Loucy (cell line): ENCODE results near the gene DHRS11.

Source experiments
- H2AFZ ChIP-seq: fragments of 200-600 bp; sonication (generic); 2 replicates; pipeline ENCODE4 v1.6.0; 2016; ENCODE audit warnings: antibody characterized with exemption, mild to moderate bottlenecking, low read length, moderate library complexity
- H3F3A ChIP-seq: fragments of 200-600 bp; 2 replicates; pipeline ENCODE4 v1.6.0; 2016; ENCODE audit warnings: antibody characterized with exemption, low read depth, mild to moderate bottlenecking
- H3K27me3 ChIP-seq: fragments of 200-600 bp; sonication (generic); 2 replicates; pipeline ENCODE4 v1.6.1; 2014; ENCODE audit warnings: low read length, mild to moderate bottlenecking; ENCODE audit not compliant: insufficient read depth, poor library complexity, severe bottlenecking
- H3K36me3 ChIP-seq: fragments of 200-600 bp; sonication (generic); 2 replicates; pipeline ENCODE4 v1.6.1; 2016; ENCODE audit warnings: low read length; ENCODE audit not compliant: insufficient read depth
- H3K4me1 ChIP-seq: fragments of 200-600 bp; sonication (generic); 2 replicates; pipeline ENCODE4 v1.5.1; 2014; ENCODE audit warnings: low read length, mild to moderate bottlenecking; ENCODE audit not compliant: insufficient read depth, poor library complexity, severe bottlenecking
- H3K4me2 ChIP-seq: fragments of 200-600 bp; sonication (generic); 2 replicates; pipeline ENCODE4 v1.6.0; 2014; ENCODE audit warnings: antibody characterized with exemption, low read length, low read depth, mild to moderate bottlenecking; ENCODE audit not compliant: poor library complexity, severe bottlenecking
- H3K4me3 ChIP-seq: fragments of 200-600 bp; sonication (generic); 2 replicates; pipeline ENCODE4 v1.5.1; 2014; ENCODE audit warnings: low read length, mild to moderate bottlenecking, mixed read lengths; ENCODE audit not compliant: poor library complexity, severe bottlenecking
- H3K79me2 ChIP-seq: fragments of 200-600 bp; sonication (generic); 2 replicates; pipeline ENCODE4 v1.6.1; 2014; ENCODE audit warnings: low read length; ENCODE audit not compliant: insufficient read depth
- H3K9ac ChIP-seq: fragments of 200-600 bp; sonication (generic); 2 replicates; pipeline ENCODE4 v1.6.0; 2014; ENCODE audit warnings: mild to moderate bottlenecking, low read depth, low read length, moderate library complexity; ENCODE audit not compliant: poor library complexity, severe bottlenecking
- H3K9me2 ChIP-seq: fragments of 200-600 bp; sonication (generic); replicated peaks from 2 replicates; pipeline ENCODE4 v1.6.1; 2016; ENCODE audit warnings: low read depth, low read length, mixed read lengths
- H3K9me3 ChIP-seq: fragments of 200-600 bp; sonication (generic); 2 replicates; pipeline ENCODE4 v1.6.1; 2014; ENCODE audit warnings: mild to moderate bottlenecking, antibody characterized with exemption, low read length, low read depth; ENCODE audit not compliant: insufficient read depth
- H4K20me1 ChIP-seq: fragments of 200-600 bp; sonication (generic); 2 replicates; pipeline ENCODE4 v1.6.0; 2014; ENCODE audit warnings: antibody characterized with exemption, low read length, mild to moderate bottlenecking; ENCODE audit not compliant: insufficient read depth, poor library complexity, severe bottlenecking
- EZH2phosphoT487 ChIP-seq: fragments of 200-600 bp; IDR thresholded peaks from 2 replicates; pipeline ENCODE4 v1.6.1; 2018; ENCODE audit warnings: antibody characterized with exemption, mild to moderate bottlenecking, moderate library complexity, borderline replicate concordance
- TF ChIP-seq, protein P1 (sequence below): fragments of 200-600 bp; sonication (generic); conservative IDR thresholded peaks from 2 replicates; pipeline ENCODE4 v1.5.1; 2014; ENCODE audit warnings: mild to moderate bottlenecking, antibody characterized with exemption, low read length

The DHRS11 gene

DNA sequence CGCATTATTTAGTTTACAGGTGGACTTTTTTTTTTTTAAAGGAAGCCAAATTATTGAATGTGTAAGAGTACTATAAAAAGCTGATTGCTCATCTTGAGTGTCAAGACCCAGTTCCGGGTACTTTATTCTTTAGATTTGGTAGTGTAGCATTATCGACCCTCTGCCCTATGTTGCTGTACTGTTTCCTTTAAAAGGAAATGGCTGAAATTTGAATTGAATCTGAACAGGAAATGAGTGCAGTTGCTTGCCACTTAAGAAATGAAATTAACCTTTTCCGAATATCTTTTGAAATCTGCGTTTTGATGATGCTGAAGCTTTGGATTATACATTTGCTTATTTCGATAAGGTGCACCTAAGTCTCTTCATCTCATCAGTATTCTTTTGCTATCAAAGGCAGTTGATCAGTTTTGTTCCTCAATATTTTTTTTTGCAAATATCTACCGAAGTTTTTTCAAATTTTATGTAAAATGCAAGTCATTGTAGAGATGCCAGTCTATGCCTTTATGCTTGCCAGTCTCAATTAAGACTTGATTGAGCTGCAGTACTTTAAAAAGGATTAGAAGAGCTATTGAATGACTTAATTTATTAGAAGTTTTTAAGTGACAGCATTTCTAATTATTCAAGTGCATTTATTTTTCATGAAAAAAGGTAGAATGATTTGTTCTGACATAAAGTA lies 45.1 kb upstream of the DHRS11 start:
- Histone ChIP-seq H3K4me3 (peak overlapping the region; percentile 99), H4K20me1 (peaks cover 57% of the 10 kb centered on the region), H3K4me1 (peaks cover 33% of the 10 kb centered on the region), H3F3A (peaks cover 12% of the 10 kb centered on the region; the same call in 1 of the 2 replicates), H3K9ac (peak overlapping the region; percentile 98), H3K27me3 (no peaks in the 10 kb centered on the region), H2AFZ (no peak overlapping the region), H3K4me2 (peak overlapping the region; percentile 97), H3K9me3 (no peaks in the 10 kb centered on the region), H3K9me2 (no peaks in the 10 kb centered on the region), H3K36me3 (no peaks in the 10 kb centered on the region), H3K79me2 (peaks cover 80% of the 10 kb centered on the region)
- TF ChIP-seq, protein P1, sequence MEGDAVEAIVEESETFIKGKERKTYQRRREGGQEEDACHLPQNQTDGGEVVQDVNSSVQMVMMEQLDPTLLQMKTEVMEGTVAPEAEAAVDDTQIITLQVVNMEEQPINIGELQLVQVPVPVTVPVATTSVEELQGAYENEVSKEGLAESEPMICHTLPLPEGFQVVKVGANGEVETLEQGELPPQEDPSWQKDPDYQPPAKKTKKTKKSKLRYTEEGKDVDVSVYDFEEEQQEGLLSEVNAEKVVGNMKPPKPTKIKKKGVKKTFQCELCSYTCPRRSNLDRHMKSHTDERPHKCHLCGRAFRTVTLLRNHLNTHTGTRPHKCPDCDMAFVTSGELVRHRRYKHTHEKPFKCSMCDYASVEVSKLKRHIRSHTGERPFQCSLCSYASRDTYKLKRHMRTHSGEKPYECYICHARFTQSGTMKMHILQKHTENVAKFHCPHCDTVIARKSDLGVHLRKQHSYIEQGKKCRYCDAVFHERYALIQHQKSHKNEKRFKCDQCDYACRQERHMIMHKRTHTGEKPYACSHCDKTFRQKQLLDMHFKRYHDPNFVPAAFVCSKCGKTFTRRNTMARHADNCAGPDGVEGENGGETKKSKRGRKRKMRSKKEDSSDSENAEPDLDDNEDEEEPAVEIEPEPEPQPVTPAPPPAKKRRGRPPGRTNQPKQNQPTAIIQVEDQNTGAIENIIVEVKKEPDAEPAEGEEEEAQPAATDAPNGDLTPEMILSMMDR = no peak
- TF ChIP-seq EZH2phosphoT487 = no peak

DNA sequence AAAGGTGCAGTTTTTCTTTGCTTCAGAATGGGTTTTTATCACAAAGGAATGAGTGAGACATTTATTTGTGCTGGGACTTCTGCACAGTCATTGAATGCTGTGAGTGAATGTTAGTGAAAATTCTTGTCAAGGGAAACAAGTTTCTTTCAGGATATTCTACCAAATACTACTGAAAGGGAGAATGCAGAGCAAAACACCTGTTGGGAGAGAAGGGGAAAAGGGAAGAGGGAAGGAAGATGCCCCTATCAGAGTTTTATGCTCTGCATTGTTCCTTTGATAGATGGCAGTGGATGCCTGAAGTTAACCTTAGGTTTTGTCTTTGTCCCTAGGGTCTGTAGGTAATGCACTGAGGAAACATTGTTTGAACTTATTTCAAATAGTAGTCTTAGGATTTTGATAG lies 43.9 kb upstream of the DHRS11 start:
- no peak overlapping the region for H2AFZ ChIP-seq
- peaks cover 12% of the 10 kb centered on the region; the same call in 1 of the 2 replicates for H3F3A ChIP-seq
- peaks cover 90% of the 10 kb centered on the region for H3K79me2 ChIP-seq
- H3K9ac ChIP-seq = peak overlapping the region; percentile 98
- H4K20me1 ChIP-seq = peaks cover 67% of the 10 kb centered on the region
- H3K27me3 ChIP-seq = no peaks in the 10 kb centered on the region
- no peaks in the 10 kb centered on the region for H3K9me2 ChIP-seq
- H3K4me3 ChIP-seq = peak overlapping the region; percentile 99
- peaks cover 36% of the 10 kb centered on the region for H3K4me1 ChIP-seq
- peak overlapping the region; percentile 97 for H3K4me2 ChIP-seq
- H3K36me3 ChIP-seq = no peaks in the 10 kb centered on the region
- no peak for TF ChIP-seq EZH2phosphoT487
- TF ChIP-seq, protein P1 = no peak
- H3K9me3 ChIP-seq = no peaks in the 10 kb centered on the region

DNA sequence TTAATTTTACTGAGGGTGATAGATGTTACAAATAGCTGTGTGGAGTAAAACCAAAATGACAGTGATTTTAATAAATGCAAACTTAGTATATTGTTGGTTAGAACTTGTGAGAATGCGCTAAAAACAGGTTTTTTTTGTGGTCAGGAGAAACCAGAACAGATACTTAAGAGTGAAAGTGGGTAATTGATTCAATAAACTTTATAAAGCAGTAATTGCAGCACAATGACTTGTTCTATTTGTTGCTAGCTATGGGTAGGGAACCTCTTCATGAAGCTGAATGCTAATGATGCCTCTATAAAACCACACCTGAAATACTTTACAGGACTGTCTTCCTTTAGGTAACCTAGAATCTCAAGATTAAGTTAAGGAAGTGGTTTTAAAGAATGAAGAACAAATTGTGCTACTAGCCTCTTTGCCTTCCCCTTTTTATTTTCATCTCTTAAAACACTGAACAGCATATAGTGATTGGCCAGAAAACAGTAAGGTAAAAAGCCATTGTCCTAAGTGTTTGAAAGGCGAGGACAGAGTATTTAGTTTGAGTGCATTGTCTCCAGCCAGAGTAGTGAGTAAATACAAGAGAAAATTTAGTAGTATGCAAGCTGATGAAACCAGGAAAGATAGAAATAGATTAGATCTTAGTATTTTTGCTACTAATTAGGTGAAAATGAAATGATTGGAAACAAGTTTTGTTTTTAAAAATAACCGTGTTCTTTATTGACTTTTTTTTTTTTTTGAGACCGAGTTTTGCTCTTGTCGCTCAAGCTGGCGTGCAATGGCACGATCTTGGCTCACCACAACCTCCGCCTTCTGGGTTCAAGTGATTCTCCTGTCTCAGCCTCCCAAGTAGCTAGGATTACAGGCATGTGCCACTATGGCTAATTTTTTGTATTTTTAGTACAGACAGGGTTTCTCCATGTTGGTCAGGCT lies 40.9 kb upstream of the DHRS11 start:
- Histone ChIP-seq H3K27me3 (no peaks in the 10 kb centered on the region), H3K4me2 (peak overlapping the region; percentile 53), H3K4me3 (peak overlapping the region; percentile 8), H3K9ac (no peak overlapping the region), H2AFZ (no peak overlapping the region), H3K79me2 (peaks cover 99% of the 10 kb centered on the region), H3K9me2 (no peaks in the 10 kb centered on the region), H3K36me3 (peaks cover 13% of the 10 kb centered on the region; the same call in 1 of the 2 replicates), H3F3A (0 out of 2 replicates have a peak, but pooled peaks cover 8% of the 10 kb centered on the region), H4K20me1 (peaks cover 92% of the 10 kb centered on the region), H3K4me1 (peaks cover 30% of the 10 kb centered on the region), H3K9me3 (no peaks in the 10 kb centered on the region)
- TF ChIP-seq EZH2phosphoT487 = no peak
